SK-N-SH treated with all-trans-retinoic acid at 6 μM for 48 hours (cell line): Measurements from ENCODE around the gene CCDC85B.

Experiments
- ATAC-seq: fragments of 200-7000 bp; cut with Tn5 transposase; 3 replicates; pipeline ENCODE4 v1.9.1; 2020; ENCODE audit warnings: mild to moderate bottlenecking, moderate library complexity
- ARNTL ChIP-seq: fragments of 450-650 bp; formaldehyde crosslinking; IDR thresholded peaks from 2 replicates; pipeline ENCODE4 v1.5.0; 2020; ENCODE audit warnings: low read depth, mild to moderate bottlenecking, moderate library complexity, borderline replicate concordance
- BACH2 ChIP-seq: fragments of 250-450 bp; sonication (Bioruptor Pico); IDR thresholded peaks from 2 replicates; pipeline ENCODE4 v1.9.0; 2021; ENCODE audit warnings: mild to moderate bottlenecking, borderline replicate concordance
- CSDC2 ChIP-seq: fragments of 250-450 bp; sonication (Bioruptor Pico); IDR thresholded peaks from 2 replicates; pipeline ENCODE4 v1.5.0; 2020; ENCODE audit warnings: mild to moderate bottlenecking, moderate library complexity
- ESRRG ChIP-seq: fragments of 250-450 bp; sonication (Bioruptor Pico); IDR thresholded peaks from 2 replicates; pipeline ENCODE4 v1.6.1; 2021; ENCODE audit warnings: mild to moderate bottlenecking
- GLIS3 ChIP-seq: fragments of 250-450 bp; sonication (Bioruptor Pico); IDR thresholded peaks from 2 replicates; pipeline ENCODE4 v1.5.0; 2020; ENCODE audit warnings: mild to moderate bottlenecking, moderate library complexity
- ISL1 ChIP-seq: fragments of 250-450 bp; sonication (Bioruptor Pico); IDR thresholded peaks from 2 replicates; pipeline ENCODE4 v2.1.2; 2022; ENCODE audit warnings: mild to moderate bottlenecking, moderate library complexity
- OSR1 ChIP-seq: fragments of 250-450 bp; sonication (Bioruptor Pico); IDR thresholded peaks from 2 replicates; pipeline ENCODE4 v1.8.0; 2022; ENCODE audit warnings: moderate library complexity, mild to moderate bottlenecking, inconsistent platforms
- PATZ1 ChIP-seq: fragments of 250-450 bp; sonication (Bioruptor Pico); IDR thresholded peaks from 2 replicates; pipeline ENCODE4 v1.8.0; 2020; ENCODE audit warnings: mild to moderate bottlenecking, moderate library complexity, borderline replicate concordance
- PPARA ChIP-seq: fragments of 250-450 bp; sonication (Bioruptor Pico); IDR thresholded peaks from 2 replicates; pipeline ENCODE4 v1.5.0; 2020; ENCODE audit warnings: mild to moderate bottlenecking, borderline replicate concordance
- RARB ChIP-seq: fragments of 250-450 bp; sonication (Bioruptor Pico); IDR thresholded peaks from 2 replicates; pipeline ENCODE4 v1.8.0; 2021; ENCODE audit warnings: mild to moderate bottlenecking, moderate library complexity
- SNAI2 ChIP-seq: fragments of 250-450 bp; sonication (Bioruptor Pico); IDR thresholded peaks from 2 replicates; pipeline ENCODE4 v1.5.0; 2020; ENCODE audit warnings: mild to moderate bottlenecking, moderate library complexity
- TOX ChIP-seq: fragments of 250-450 bp; sonication (Bioruptor Pico); IDR thresholded peaks from 2 replicates; pipeline ENCODE4 v1.8.0; 2021; ENCODE audit warnings: mild to moderate bottlenecking, moderate library complexity, borderline replicate concordance
- TSHZ2 ChIP-seq: fragments of 250-450 bp; sonication (Bioruptor Pico); IDR thresholded peaks from 2 replicates; pipeline ENCODE4 v1.5.0; 2020; ENCODE audit warnings: mild to moderate bottlenecking, moderate library complexity
- ZC3H10 ChIP-seq: fragments of 250-450 bp; sonication (Bioruptor Pico); IDR thresholded peaks from 2 replicates; pipeline ENCODE4 v1.5.1; 2021; ENCODE audit warnings: mild to moderate bottlenecking, moderate library complexity
- ZFP3 ChIP-seq: fragments of 250-450 bp; sonication (Bioruptor Pico); IDR thresholded peaks from 2 replicates; pipeline ENCODE4 v1.5.0; 2020; ENCODE audit warnings: mild to moderate bottlenecking, moderate library complexity
- ZFP30 ChIP-seq: fragments of 450-650 bp; formaldehyde crosslinking; IDR thresholded peaks from 2 replicates; pipeline ENCODE4 v1.5.0; 2022; ENCODE audit warnings: mild to moderate bottlenecking, moderate library complexity
- ZNF565 ChIP-seq: fragments of 450-650 bp; formaldehyde crosslinking; conservative IDR thresholded peaks from 2 replicates; pipeline ENCODE4 v1.5.0; 2020; ENCODE audit warnings: low read depth, mild to moderate bottlenecking, moderate library complexity
- TF ChIP-seq, protein P1 (sequence below): fragments of 250-450 bp; sonication (Bioruptor Pico); IDR thresholded peaks from 2 replicates; pipeline ENCODE4 v1.5.1; 2020; ENCODE audit warnings: low read depth, mild to moderate bottlenecking, moderate library complexity
- TF ChIP-seq, protein P2 (sequence below): fragments of 250-450 bp; sonication (Bioruptor Pico); IDR thresholded peaks from 2 replicates; pipeline ENCODE4 v1.8.0; 2021; ENCODE audit warnings: low read depth, mild to moderate bottlenecking, moderate library complexity, borderline replicate concordance

The CCDC85B gene

GRCh38 chr11:65917077-65917433, 26.6 kb downstream of the CCDC85B start (continued):
- TF ChIP-seq, protein P1, sequence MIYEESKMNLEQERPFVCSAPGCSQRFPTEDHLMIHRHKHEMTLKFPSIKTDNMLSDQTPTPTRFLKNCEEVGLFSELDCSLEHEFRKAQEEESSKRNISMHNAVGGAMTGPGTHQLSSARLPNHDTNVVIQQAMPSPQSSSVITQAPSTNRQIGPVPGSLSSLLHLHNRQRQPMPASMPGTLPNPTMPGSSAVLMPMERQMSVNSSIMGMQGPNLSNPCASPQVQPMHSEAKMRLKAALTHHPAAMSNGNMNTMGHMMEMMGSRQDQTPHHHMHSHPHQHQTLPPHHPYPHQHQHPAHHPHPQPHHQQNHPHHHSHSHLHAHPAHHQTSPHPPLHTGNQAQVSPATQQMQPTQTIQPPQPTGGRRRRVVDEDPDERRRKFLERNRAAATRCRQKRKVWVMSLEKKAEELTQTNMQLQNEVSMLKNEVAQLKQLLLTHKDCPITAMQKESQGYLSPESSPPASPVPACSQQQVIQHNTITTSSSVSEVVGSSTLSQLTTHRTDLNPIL (CRISPR knock-in tag) = no peak
- no peak for TF ChIP-seq ARNTL (CRISPR knock-in tag)

DNA sequence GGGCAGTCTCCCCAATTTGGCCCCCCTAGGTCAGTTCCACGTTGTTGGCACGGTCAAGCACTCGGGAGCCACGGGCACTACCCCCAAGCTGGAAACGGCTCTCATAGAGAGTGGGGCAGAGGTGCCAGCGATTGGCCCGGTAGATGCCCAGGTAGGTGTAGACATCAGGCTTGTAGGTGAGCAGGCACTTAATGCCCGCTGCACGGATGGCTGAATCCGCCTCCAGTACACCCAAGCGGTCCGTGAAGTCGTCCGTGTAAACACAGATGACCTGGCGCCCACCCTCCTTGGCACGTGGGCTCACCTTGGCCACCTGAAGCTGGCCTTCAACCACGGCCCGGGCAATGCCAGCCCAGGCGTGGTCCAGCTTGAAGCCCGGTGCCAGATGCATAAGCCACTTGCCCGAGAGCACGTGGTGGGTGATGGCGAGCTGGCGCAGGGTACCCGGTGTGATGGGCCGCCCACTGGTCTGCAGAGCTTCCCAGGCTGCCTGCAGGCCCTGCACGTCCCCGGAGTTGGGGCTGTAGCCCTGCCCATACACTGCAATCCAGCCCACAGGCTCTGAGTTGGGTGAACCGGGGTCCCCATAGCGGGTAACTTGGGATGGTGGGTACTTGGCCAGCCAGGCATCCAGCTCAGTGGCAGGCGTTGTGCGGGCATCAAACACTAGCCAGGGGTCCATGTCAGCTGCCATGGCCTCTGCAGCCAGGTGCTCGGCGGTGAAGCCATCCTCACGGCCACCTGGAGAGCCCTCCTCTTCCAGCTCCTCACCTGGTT, 27.1 kb downstream of the CCDC85B start:
- TF ChIP-seq PPARA (CRISPR knock-in tag) (no peak), ESRRG (CRISPR knock-in tag) (no peak), ZFP30 (CRISPR knock-in tag) (no peak), ZFP3 (no peak), BACH2 (CRISPR knock-in tag) (no peak), TOX (CRISPR knock-in tag) (no peak), ZC3H10 (CRISPR knock-in tag) (no peak), ISL1 (CRISPR knock-in tag) (no peak), OSR1 (CRISPR knock-in tag) (no peak), CSDC2 (CRISPR knock-in tag) (no peak), PATZ1 (no peak)
- TF ChIP-seq, protein P1 (CRISPR knock-in tag) = no peak
- TF ChIP-seq, protein P2, sequence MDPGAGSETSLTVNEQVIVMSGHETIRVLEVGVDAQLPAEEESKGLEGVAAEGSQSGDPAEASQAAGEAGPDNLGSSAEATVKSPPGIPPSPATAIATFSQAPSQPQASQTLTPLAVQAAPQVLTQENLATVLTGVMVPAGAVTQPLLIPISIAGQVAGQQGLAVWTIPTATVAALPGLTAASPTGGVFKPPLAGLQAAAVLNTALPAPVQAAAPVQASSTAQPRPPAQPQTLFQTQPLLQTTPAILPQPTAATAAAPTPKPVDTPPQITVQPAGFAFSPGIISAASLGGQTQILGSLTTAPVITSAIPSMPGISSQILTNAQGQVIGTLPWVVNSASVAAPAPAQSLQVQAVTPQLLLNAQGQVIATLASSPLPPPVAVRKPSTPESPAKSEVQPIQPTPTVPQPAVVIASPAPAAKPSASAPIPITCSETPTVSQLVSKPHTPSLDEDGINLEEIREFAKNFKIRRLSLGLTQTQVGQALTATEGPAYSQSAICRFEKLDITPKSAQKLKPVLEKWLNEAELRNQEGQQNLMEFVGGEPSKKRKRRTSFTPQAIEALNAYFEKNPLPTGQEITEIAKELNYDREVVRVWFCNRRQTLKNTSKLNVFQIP (CRISPR knock-in tag) = no peak
- TF ChIP-seq, all 23 proteins: peak for 0
- no peak for ATAC-seq

- no peak for TF ChIP-seq GLIS3
- TF ChIP-seq BACH2 (CRISPR knock-in tag) = no peak
- TF ChIP-seq SNAI2 (CRISPR knock-in tag) = no peak
- TF ChIP-seq TSHZ2 = no peak
- TF ChIP-seq RARB = no peak
- no peak for TF ChIP-seq ZFP3
- TF ChIP-seq ZNF565 (CRISPR knock-in tag) = no peak
- TF ChIP-seq, protein P2 (CRISPR knock-in tag) = no peak
- peak; percentile 2; the same call in 2 of the 3 replicates for ATAC-seq
Measured at GRCh38 chr11:65918211-65919140, 28.0 kb downstream of the CCDC85B start, which contains the start of gene C11orf68. Gene C11orf68 (minus strand): TSS chr11:65919062. CDS start chr11:65919031, 31 bp downstream.
